GM18868 (cell line): ENCODE data around the gene RASD1.

Experiments
- ATAC-seq: cut with Tn5 transposase; IDR thresholded peaks from one replicate; pipeline ENCODE4 v1.9.1; 2021; ENCODE audit warnings: mild to moderate bottlenecking, moderate library complexity; ENCODE audit not compliant: unreplicated experiment

The RASD1 gene

DNA sequence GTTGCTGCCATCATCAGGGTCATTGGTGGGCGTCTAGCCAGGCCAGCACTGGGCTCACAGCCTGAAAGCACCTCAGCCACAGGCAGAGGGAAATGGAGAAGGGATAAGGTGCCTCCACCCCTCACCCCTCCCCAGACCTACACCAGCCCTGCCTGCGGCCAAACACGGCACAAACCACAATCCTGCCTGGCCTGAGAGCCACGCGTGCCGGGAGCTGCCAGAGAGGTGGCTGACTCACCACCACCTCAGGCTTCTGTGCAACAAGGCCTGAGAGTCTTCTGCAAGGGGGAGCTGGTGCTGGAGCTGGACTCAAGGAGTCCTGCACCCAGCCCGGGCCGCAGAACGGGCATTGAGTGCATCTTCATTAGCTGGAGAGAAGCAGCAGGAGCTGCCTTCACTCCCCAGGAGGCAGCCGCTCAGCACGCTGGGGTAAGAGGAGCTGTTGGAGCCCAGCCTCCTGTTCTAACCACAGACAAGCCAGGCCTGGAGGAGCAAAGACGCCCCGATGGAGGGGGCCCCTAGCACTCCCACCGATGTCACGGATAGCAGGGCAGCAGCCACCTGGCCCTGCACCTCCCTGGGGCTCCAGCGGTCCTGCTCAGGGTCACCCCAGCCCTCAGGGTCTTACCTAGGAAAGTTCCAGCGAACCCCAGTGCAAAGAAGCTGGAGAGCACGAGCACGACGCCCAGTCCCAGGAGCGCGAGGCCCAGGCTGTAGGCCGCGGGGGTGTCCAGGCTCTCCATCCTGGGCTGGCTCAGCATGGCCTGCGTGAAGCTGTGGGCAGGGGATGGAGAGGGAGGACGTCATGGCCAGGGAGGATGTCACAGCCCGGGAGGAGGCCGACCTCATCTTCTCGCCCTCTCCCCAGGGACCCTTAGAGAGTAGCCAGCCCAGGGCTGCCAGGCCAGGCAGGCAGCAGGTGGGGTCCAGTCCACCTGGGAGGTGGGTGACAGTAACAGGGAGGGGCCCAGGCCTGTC lies 16.0 kb upstream of the RASD1 start:
- ATAC-seq: no peak

DNA sequence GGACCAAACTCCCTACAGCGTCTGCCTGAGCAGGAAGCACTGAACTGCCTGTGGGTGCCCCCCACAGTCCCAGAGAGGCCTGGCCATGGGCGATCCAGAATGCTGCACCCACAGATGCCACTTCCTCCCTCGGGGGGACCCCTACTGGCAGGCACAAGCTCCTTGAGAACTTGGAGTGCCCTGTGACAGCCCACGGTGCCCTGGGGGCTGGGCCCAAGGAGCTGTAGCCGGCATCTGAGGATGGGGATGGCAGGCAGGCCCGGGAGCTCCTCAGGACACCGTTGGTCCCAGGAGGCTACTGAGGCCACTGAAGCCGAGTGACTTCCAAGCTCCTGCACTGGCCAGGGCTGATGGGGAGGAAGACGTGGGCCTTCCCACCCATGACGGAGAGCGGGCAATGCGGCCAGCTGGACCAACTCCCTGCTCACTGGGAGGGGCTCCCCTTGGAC lies 15.1 kb upstream of the RASD1 start:
- ATAC-seq: no peak

DNA sequence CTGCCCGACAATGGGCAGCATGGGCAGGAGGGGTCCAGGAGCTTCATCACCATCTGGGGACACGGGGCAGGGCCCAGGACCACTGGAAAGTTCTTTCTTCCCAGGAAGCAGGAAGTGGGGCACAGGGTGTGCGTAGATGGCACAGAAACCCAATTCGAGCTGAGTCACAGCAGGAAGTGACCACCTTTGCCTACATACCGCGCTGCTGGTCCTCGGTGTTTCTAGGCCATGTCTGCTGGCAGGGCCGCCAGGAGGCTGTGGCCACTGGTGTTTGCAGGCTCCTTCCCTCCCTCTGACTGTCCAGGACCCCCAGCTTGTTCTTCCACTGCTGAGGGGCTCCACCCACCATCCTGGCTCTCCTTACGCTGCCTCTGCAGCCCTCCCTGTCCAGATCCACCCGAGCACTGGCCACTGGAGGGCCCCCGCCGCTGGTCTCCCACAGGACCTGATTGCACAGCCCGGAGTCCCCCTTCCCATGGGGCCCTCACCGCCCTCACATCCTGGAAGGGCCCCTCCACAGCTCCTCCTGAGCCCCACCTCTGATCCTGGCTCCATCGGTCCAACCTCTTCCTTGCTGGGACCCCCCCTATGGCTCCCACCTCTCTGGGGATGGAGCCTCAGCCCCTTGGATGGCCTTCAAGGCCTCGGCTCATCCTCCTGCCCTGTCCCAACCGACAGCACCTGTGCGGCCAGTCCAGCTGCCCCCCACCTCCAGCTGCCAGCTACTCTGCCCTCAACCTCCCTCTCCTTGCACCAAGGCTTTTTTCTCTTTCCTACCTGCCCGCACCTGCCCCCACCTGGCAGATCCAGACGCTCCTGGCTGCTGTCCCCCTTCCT lies 14.5 kb upstream of the RASD1 start:
- ATAC-seq: no peak

GRCh38 chr17:17509601-17510425 lies 13.6 kb upstream of the RASD1 start:
- no peak for ATAC-seq

GRCh38 chr17:17508646-17509591 lies 12.7 kb upstream of the RASD1 start:
- no peak for ATAC-seq

GRCh38 chr17:17508019-17508535 lies 11.9 kb upstream of the RASD1 start:
- ATAC-seq: no peak

DNA sequence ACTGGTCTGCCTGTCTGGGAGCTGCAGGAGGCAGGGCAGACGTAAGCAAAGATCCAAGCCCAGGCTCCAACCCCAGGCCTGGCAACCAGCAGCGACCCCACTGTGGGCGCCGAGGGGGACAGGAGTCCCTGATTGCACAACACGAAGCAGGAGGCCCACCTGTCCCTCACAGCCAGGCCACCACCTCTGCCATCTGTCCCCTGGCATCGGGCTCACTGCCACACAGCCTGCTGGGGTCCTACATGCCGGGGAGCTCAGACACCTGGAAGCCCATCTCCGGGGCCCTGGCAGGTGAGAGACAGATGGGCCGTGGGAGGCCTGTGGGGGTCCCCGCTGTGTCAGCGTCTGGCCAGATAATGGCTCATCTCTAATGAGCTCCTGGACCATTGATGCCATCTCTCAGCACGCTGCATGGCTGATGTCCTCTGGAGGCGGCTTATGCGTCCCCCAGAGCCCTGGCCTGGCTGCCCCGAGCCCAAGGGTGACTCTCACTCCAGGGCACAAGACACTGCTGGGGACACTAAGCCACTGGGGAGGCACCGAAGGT lies 11.3 kb upstream of the RASD1 start:
- no peak for ATAC-seq

GRCh38 chr17:17506893-17507464 lies 10.8 kb upstream of the RASD1 start:
- no peak for ATAC-seq

- no peak for ATAC-seq
These were observed 10.1 kb upstream of the RASD1 start for GRCh38 chr17:17506181-17506741.

GRCh38 chr17:17505610-17506171 lies 9.5 kb upstream of the RASD1 start:
- ATAC-seq: no peak

GRCh38 chr17:17505151-17505550 lies 9.0 kb upstream of the RASD1 start:
- ATAC-seq: no peak

DNA sequence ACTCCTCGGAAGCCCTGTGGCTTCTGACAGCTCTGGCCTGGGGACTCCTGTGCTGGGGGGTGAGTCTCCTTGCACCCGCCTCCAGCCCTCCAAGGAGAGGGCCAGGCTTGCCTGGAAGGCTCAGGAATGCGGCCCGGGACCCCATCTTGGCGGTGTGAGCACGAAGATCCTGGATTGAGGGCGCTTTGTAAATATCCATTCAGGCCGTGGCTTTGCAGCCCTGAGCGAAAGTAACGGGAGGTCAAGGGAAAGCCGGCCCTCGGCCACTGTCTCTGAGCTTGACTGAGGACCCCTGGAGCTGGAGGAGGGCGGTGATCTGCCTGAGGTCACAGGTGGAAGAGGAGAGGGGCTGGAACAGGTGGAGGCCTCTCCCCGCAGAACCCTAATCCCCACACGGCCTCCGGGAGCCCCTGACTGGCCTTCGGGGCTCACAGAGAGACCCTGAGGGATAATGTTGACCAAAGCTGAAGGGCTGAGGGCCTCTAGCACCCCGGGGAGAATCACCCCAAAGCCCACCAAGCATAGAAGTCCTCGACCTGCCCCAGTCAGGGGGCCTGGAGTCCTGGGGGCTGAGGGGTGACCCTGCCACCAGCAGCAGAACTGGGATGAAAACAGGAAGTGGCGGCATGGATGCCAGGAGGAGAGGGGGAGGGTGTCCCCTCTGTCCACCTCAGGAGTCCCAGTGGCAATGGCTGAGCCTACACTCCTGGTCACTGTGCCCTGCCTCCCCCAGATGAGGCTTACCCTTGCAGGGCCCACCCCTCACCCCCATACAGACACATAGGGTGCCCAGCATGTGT lies 8.3 kb upstream of the RASD1 start:
- no peak for ATAC-seq

GRCh38 chr17:17503566-17504130 lies 7.5 kb upstream of the RASD1 start:
- no peak for ATAC-seq

GRCh38 chr17:17502741-17503565 lies 6.8 kb upstream of the RASD1 start:
- ATAC-seq: no peak

DNA sequence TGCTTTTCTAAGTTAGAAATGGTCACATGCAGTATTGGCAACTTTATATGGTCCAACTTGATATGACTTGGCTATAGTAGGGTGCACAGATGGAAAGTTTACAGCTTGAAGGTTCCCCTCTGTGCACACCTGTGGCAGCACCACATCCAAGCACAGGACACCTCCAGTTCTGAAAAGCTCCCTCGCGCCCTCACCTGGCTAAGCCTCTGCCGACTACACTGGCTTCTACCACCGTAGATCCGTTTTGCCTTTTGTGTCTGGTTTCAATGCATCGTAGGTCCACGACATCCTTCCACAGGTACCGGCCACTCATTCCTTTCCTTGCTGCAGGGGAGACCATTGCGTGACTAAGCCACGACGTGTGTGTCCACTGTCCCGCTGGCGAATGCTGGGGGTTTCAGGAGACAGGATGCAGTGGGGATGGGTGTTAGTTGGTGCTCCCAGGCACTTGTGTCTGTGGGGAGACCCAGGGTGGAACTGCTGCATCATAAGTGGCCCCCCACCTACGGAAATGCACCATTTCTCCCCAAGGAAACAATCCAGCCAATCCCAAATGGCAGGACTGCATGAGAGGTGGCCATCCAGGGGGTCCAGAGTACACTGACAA lies 4.9 kb upstream of the RASD1 start:
- ATAC-seq: no peak
